ENCODE measurements around the gene DLGAP1.

DNA sequence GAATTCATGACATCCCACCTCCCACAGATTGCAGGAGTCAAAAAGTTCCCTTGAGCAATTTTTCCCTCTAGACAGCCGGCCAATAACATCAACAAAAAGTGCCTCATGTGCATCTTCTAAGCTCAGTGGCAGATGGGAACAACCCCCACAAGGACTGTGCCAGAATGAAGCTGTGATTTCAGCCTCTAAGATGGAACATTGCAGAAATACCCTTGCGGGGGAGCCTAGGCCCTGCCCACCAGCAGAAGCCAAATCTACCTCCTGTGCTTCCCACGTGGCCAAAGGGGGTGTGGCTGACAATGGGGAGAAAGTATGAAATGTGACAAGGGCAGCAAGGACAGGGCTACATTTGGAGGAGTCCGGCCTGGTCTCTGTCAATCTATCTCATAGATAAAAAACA, 522.8 kb downstream of the DLGAP1 start:
- TF ChIP-seq ZNF565 (CRISPR knock-in tag; conservative IDR thresholded peaks at IDR 0.05; ENCODE audit: low read depth) = no peak
- TF ChIP-seq ZFP3 (CRISPR knock-in tag; IDR thresholded peaks at IDR 0.05) = no peak
- no peak for TF ChIP-seq SNAI2 (CRISPR knock-in tag; IDR thresholded peaks at IDR 0.05)
- TF ChIP-seq ZFP30 (CRISPR knock-in tag; IDR thresholded peaks at IDR 0.05) = no peak
- TF ChIP-seq ZNF8 (CRISPR knock-in tag; IDR thresholded peaks at IDR 0.05) = no peak
- TF ChIP-seq, protein P1, sequence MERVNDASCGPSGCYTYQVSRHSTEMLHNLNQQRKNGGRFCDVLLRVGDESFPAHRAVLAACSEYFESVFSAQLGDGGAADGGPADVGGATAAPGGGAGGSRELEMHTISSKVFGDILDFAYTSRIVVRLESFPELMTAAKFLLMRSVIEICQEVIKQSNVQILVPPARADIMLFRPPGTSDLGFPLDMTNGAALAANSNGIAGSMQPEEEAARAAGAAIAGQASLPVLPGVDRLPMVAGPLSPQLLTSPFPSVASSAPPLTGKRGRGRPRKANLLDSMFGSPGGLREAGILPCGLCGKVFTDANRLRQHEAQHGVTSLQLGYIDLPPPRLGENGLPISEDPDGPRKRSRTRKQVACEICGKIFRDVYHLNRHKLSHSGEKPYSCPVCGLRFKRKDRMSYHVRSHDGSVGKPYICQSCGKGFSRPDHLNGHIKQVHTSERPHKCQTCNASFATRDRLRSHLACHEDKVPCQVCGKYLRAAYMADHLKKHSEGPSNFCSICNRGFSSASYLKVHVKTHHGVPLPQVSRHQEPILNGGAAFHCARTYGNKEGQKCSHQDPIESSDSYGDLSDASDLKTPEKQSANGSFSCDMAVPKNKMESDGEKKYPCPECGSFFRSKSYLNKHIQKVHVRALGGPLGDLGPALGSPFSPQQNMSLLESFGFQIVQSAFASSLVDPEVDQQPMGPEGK (CRISPR knock-in tag; IDR thresholded peaks at IDR 0.05; ENCODE audit: borderline replicate concordance) = no peak
- TF ChIP-seq CSDC2 (CRISPR knock-in tag; IDR thresholded peaks at IDR 0.05) = no peak
- TF ChIP-seq ISL1 (CRISPR knock-in tag; IDR thresholded peaks at IDR 0.05) = no peak
- TF ChIP-seq, protein P2, sequence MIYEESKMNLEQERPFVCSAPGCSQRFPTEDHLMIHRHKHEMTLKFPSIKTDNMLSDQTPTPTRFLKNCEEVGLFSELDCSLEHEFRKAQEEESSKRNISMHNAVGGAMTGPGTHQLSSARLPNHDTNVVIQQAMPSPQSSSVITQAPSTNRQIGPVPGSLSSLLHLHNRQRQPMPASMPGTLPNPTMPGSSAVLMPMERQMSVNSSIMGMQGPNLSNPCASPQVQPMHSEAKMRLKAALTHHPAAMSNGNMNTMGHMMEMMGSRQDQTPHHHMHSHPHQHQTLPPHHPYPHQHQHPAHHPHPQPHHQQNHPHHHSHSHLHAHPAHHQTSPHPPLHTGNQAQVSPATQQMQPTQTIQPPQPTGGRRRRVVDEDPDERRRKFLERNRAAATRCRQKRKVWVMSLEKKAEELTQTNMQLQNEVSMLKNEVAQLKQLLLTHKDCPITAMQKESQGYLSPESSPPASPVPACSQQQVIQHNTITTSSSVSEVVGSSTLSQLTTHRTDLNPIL (CRISPR knock-in tag; IDR thresholded peaks at IDR 0.05; ENCODE audit: low read depth) = no peak
- no peak for TF ChIP-seq TOX (CRISPR knock-in tag; IDR thresholded peaks at IDR 0.05; ENCODE audit: borderline replicate concordance)
- no peak for TF ChIP-seq POU6F1 (CRISPR knock-in tag; IDR thresholded peaks at IDR 0.05; ENCODE audit: borderline replicate concordance, low read depth)
- TF ChIP-seq PPARA (CRISPR knock-in tag; IDR thresholded peaks at IDR 0.05; ENCODE audit: borderline replicate concordance) = no peak

Measured in SK-N-SH treated with all-trans-retinoic acid at 6 μM for 48 hours (cell line).